Left colon (tissue), 2 donors: ENCODE results near the gene HPS1. TPM values are rescaled to one million over a fixed set of nuclear protein-coding genes. Genes with fewer than 3 reads are reported as not detected.

Experiments used
- ATAC-seq: fragments of 200-7000 bp; cut with Tn5 transposase; one replicate; pipeline ENCODE4 v1.9.1; 2020; ENCODE audit warnings: mild to moderate bottlenecking, moderate library complexity
- DNase-seq, 2 donors: peaks; one replicate each; pipeline ENCODE4 v3.0.0-alpha.2; 2020
- intact Hi-C, 2 donors: fragments of 100-400 bp; cut with DNase I in 1 of 2; cut with micrococcal nuclease in 1 of 2; formaldehyde crosslinking; loops; one replicate each; pipeline versions ENCODE4 v1.11.2 to v1.14.0; 2022; cut with DNase I, micrococcal nuclease
- total RNA-seq, 2 donors: library from RNA; stranded (reverse); fragmentation: NEBNext Ultra II Directional; extraction: Animal tissue kit (Norgen Biotek cat#: 25700); gene quantifications; one replicate each; pipeline ENCODE4 v1.2.1, GENCODE V29; 2021
- donor health status: DM: no; HTN: no; CAD: no.
- donor health status: DM: yes; HTN: yes; CAD: no.

HPS1 gene
- total RNA-seq, 2 donors from 2014 or later = 74.7 to 96.2 TPM

DNA sequence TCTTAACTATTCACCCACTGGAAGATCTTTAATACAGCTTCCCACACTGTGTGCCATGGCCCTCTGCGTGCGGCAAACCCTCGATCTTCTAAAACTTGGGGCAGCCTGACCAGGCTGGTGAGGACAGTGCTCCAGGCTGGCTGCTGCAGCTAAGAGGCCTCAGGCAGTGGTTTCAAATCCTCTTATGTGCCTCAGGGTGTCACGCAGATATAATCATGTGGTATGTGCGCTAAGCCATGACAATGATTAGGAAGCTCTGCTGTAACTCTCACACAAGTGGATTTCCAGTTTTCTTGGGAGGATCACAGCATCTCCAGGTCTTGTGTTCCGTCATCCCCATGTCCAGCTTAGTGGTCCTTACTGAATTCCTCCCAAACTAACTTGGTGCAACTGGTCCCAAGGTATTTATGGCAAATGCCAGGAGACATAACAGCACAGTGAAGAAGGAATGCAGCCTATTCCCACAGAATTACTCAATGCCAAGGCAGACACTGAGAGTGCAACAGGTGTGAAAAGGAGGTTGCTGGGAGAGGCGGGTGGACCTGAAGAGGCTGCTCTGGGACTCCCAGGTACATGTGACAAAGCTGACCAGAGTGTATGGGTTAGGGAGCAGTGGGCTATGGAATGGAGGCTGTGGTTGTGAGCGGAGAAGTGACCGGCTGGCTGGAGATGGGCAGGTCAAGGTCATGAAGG is 2.3 kb downstream of the HPS1 start:
- intact Hi-C loops = no loop called here
- DNase-seq = no peak
- ATAC-seq = no peak

DNA sequence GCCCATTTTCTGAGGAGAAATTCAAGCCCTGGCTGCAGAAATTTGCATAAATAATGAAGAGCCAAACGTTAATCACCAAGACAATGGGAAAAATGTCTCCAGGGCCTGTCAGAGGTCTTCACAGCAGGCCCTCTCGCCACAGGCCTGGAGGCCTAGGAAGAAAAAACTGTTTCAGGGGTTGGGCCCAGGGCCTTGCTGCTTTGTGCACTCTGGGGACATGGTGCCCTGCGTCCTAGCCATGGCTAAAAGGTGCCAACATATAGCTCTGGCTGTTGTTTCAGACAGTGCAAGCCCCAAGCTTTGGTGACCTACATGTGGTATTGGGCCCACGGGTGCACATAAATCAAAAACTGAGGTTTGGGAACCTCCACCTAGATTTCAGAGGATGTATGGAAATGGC is 8.0 kb downstream of the HPS1 start:
- intact Hi-C loops = no loop called here
- DNase-seq = no peak
- no peak for ATAC-seq

- DNase-seq (no peak), ATAC-seq (no peak)
- intact Hi-C loops = no loop called here
These were observed 10.0 kb downstream of the HPS1 start for GRCh38 chr10:98436704-98437103.

GRCh38 chr10:98435178-98435577 is 11.6 kb downstream of the HPS1 start:
- intact Hi-C loops = no loop called here
- DNase-seq = no peak
- no peak for ATAC-seq

DNA sequence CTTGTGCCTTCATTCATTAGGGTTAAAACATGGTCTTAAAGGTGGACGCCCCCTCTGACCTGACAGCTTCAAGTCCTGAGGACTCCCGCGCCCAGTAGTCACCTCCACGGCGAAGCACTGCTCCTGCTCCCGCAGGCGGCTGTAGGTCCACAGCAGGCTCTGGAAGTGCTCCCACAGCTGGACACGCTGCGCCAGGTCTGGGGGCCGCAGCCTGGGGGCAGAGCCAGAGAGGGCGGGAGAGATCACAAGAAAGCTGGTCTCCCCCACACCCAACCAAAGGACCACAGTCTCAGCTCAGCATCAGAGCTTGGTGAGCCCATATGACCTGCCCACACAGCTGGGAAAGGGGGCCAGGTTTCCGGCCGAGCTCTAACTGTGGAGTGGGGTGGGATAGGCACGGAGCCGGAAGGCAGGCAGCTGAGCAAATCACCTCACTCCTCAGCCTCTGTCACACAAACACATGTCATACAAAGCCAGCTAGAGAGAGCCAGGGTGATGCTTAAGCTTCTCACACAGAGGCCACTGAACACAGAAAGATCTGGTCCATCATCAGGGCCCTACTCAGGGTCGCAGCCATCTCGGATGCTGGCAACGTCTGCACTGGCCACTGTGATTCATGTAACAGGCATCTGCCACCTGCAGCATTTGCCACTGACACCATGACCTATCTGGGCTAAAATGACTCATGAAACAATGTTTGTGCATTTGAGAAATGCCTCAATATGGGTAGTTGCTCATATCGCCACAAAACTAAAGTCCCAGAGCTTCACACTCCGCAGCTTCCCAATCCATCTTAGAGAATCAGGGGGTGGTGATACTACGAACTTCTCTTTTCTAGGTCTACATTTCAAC is 12.6 kb downstream of the HPS1 start:
- intact Hi-C loops = no loop called here
- DNase-seq (no peak), ATAC-seq (no peak)

DNA sequence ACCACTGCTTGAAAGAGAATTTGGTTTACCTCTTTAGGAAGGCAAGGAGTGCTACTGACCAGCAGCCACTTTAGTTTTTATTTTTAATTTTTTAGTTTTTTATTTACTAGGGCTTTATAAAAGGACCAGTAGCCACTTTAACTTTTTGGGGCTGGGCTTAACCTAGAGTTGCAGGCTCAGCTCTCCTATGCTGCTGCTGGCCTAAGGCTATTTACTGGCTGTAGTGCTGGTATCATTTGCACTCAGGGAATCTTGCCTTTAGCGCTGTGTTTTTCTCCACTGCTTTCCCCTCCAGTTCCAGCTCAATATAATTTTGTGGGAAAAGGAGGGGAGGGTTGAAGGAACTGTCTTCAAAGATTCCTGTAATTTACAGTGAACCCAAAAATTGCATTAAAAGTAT is 13.4 kb downstream of the HPS1 start:
- DNase-seq (no peak), ATAC-seq (no peak)
- intact Hi-C loops = no loop called here

GRCh38 chr10:98432330-98432729 is 14.4 kb downstream of the HPS1 start:
- DNase-seq (no peak), ATAC-seq (no peak)
- intact Hi-C loops = no loop called here

- DNase-seq (no peak), ATAC-seq (no peak)
- intact Hi-C loops = no loop called here
These were observed 15.7 kb downstream of the HPS1 start for GRCh38 chr10:98431016-98431415.

DNA sequence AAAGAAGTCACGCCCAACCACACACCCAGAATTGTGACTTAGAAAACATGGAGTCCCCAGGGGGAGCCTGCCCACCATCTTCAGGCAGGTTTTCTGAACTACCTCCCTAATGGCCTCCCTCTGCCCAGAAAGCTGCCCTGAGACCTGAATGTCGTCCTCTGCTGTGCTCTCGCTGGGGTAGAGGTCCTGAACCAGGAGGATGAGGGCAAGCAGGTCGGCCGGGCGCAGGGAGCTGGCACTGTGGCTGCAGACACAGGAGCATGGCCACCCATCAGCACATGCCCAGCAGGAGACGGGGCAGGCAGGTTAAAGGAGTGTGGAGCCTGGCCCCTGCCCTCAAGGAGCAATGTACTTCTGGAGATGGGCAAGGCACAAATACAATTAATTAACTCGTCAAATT is 16.3 kb downstream of the HPS1 start:
- ATAC-seq (no peak), DNase-seq (no peak)
- intact Hi-C loops = no loop called here

- intact Hi-C loops = no loop called here
- no peak for DNase-seq
- no peak for ATAC-seq
These were observed 17.2 kb downstream of the HPS1 start for GRCh38 chr10:98429320-98430072.

GRCh38 chr10:98427011-98427515 is 19.7 kb downstream of the HPS1 start:
- no peak for DNase-seq
- intact Hi-C loops = no loop called here
- no peak for ATAC-seq

- intact Hi-C loops = no loop called here
- DNase-seq (peak in 1 of 2 donors; percentile 46), ATAC-seq (peak; percentile 80)
These were observed 21.0 kb downstream of the HPS1 start for GRCh38 chr10:98425511-98426352.

- ATAC-seq = no peak
- intact Hi-C loops = no loop called here
- DNase-seq = no peak
These were observed 22.2 kb downstream of the HPS1 start for GRCh38 chr10:98424295-98425254.

DNA sequence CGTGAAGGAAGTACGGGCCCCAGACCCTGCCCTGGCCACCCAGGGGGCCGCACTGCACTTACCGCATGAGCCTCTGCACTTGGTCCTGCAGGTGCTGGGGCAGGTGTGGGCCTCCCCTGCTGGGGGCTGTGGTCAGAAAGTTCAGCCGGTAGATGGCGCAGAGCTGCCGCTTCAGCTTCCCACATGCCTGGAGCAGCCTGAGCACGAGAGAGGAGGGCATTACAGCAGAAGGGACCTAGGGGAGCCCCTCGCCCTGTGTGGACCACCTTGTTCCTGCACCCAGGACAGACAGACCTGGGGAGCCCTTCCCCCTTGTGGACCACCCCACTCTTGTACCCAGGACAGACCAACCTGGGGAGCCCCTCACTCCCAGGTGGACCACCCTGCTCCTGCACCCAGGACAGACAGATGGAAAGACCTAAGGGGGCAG is 23.0 kb downstream of the HPS1 start:
- no peak for DNase-seq
- ATAC-seq = no peak
- intact Hi-C loops = no loop called here

DNA sequence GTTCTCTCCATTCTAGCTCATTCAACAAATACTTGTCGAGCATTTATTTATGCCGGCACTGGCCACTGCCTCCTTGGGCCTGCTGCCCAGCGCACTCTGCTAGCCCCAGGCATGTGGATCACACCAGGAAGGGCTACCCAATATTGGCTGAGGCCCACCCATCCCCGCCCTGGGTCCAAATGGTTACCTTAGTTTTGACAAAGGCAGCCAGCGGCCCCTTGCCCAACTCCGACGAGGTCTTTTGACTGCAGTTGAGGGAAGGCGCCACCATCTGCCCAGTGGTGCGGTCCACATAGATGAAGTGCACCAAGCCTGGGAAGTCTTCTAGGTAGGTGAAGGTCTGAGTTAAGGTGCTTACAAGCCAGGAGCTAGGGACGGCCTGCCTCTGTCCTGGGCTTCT is 24.6 kb downstream of the HPS1 start:
- no peak for DNase-seq
- intact Hi-C loops = no loop called here
- ATAC-seq = no peak

- intact Hi-C loops = no loop called here
- DNase-seq (no peak), ATAC-seq (no peak)
These were observed 25.9 kb downstream of the HPS1 start for GRCh38 chr10:98420786-98421185.

DNA sequence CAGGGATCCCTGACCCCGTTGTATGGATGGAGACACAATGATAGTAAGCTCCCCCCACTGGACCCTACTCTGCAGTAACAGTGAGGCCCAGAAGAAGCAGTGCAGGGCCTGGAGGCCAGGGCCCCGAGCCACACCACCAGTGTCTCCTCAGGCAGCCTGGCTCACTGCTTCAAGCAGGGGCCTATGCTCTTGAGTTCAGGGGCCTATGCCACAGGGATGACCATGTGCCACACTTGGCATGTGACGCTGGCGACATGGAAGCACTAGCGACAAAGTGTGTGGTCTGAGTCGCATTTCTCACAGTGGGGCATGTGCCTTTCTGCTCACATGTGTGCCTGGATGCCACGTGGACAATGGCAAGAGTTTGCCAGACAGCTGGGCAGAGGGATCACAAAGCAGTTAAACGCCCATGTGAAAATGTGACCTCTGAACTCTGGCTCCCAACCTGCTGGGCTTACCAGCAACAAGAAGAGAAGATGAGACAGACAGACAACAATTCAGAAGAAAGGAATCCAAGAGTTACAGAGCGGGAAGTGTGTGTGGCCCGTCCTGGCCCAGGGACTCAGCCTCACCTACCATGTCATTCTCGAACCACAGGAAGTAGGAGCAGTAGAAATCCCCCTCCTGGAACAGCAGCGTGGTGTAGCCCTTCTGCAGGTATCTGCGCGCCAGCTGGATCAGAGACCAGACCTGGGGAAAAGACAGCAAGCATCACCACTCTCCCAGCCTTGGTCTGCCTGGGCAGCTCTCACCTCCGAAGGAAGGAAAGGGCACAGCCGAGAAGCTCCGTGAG is 27.1 kb downstream of the HPS1 start:
- no peak for DNase-seq
- intact Hi-C loops = no loop called here
- no peak for ATAC-seq
